NCI-H1048 (cell line): ENCODE results near the gene C16orf86.

Experiments used
- DNase-seq: peaks from one replicate; lab custom pipeline; 2025; lab: John Stamatoyannopoulos, UW

The C16orf86 gene

GRCh38 chr16:67694611-67695010, 28.0 kb downstream of the C16orf86 start:
- no peak for DNase-seq

GRCh38 chr16:67697422-67698185, 31.0 kb downstream of the C16orf86 start:
- DNase-seq: no peak

GRCh38 chr16:67699265-67699664, 32.7 kb downstream of the C16orf86 start:
- no peak for DNase-seq

- DNase-seq: no peak
Observed at GRCh38 chr16:67701420-67701819, 34.8 kb downstream of the C16orf86 start.

- no peak for DNase-seq
Observed at GRCh38 chr16:67702130-67702529, 35.5 kb downstream of the C16orf86 start.

DNA sequence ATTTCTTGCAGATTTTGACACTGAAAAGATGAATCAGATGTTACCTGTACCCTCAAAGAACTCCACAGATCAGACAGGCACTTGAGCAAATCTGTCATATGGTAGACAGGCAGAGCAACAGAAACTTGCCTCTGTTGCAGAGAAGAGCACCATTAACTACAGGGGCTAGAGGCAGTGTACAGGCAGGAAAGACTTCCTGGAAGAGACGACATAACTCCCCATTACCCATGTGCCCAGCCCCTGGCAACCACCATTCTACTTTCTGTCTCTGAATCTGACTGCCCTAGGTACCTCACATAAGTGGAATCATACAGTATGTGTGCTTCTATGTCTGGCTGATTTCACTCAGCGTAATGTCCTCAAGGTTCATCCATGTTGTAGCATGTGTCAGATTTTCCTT, 37.0 kb downstream of the C16orf86 start:
- no peak for DNase-seq

GRCh38 chr16:67704110-67704509, 37.5 kb downstream of the C16orf86 start:
- DNase-seq: no peak

GRCh38 chr16:67707210-67707609, 40.6 kb downstream of the C16orf86 start:
- no peak for DNase-seq

DNA sequence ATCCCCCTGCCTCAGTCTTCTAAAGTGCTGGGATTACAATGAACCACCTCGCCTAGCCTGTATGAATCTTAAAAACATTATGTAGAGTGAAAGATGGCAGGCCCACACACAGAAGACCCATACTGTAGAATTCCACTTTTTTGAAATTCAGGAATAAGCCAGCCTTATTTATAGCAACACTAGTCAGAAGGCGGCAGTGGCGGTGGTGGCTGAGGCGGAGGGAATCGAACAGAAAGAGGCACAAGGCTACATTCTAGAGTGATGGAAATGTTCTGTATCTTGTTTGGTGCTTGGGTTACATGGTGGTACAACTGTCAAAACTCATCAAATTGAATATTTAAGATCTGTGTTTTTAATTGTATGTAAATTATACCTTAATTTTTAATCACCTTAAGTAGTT, 41.2 kb downstream of the C16orf86 start:
- no peak for DNase-seq

DNA sequence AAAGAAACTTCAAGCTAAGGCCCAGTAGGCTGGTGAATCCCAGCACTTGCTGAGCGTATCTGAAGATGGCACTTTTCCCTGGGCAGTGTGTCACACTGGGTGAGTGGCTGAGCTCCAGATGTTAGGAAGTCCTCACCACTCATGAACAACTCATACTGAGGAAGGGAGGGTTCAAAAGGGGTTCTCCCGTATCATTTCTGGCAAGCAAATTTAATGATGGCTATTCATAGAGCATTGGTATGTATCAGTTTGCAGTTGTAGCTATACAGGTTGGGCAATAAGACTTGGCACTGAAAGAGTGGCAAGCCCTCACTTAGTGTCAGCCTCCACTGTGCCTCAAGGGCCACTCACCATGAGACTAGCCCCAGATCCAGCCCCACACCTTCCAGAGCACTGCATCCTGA, 41.8 kb downstream of the C16orf86 start:
- no peak for DNase-seq

- DNase-seq: no peak
Observed at GRCh38 chr16:67709050-67709449, 42.4 kb downstream of the C16orf86 start.

DNA sequence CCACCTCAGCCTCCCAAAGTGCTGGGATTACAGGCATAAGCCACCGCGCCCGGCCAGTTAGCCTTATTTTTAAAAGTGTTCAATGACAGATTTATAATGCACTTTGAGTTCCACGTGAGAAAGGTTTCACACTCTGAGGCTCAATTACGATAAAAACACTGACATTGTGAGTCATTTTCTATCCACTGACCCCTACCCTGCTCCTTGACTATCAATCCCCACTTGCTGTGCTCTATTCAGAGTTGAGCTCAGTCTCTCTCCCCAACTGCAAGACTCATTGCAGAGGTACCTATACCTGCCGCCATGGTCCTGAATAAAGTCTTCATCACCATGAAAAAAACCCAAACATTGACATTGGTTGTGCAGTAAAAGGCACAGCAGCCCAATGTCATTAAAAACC, 44.0 kb downstream of the C16orf86 start:
- DNase-seq: no peak

- DNase-seq: no peak
Observed at GRCh38 chr16:67713647-67714273, 47.1 kb downstream of the C16orf86 start.

DNA sequence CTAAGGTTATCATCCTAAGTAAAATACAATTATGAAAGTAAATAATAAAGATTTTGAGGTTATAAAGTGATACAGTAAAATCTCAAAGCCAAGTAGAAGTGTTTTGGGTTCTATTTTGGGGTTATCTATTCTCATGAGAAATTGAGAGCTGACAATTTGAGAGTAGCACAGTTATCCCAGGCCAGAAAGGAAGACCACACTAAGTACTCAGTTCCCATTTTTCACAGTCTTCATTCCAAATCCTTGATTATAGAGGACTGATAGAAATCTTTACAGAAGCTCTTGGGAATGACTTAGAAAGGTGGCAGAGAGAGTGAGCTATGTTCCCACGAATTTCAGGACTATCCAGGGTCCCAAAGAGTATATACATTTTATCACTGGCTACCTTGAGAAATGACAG, 47.9 kb downstream of the C16orf86 start:
- no peak for DNase-seq

DNA sequence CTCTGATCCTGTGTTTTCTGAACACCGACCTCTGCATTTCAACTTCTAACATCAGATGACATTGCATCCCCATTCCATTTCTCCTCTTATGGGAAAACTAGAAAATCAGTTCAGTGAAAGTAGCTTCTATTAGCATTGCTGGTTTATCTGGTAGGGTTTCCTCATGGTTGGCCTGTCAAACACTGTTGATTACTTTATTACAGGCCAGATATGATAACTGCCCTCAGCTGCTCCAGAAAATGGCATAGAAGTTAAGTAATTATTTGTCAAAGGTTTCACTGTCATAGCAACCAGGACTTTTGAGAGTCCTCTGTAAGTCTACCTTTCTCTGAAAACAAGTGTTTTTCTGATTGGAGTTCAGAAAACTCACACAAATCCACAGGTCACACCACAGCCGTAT, 49.5 kb downstream of the C16orf86 start:
- no peak for DNase-seq
